ENCODE results near the gene ST3GAL4.
"Not testable (repeated sequence)": the region's sequence is repeated elsewhere in the genome, so short reads cannot be mapped to it uniquely, and the experiment has no call there.

The ST3GAL4 gene, protein sequence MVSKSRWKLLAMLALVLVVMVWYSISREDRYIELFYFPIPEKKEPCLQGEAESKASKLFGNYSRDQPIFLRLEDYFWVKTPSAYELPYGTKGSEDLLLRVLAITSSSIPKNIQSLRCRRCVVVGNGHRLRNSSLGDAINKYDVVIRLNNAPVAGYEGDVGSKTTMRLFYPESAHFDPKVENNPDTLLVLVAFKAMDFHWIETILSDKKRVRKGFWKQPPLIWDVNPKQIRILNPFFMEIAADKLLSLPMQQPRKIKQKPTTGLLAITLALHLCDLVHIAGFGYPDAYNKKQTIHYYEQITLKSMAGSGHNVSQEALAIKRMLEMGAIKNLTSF

DNA sequence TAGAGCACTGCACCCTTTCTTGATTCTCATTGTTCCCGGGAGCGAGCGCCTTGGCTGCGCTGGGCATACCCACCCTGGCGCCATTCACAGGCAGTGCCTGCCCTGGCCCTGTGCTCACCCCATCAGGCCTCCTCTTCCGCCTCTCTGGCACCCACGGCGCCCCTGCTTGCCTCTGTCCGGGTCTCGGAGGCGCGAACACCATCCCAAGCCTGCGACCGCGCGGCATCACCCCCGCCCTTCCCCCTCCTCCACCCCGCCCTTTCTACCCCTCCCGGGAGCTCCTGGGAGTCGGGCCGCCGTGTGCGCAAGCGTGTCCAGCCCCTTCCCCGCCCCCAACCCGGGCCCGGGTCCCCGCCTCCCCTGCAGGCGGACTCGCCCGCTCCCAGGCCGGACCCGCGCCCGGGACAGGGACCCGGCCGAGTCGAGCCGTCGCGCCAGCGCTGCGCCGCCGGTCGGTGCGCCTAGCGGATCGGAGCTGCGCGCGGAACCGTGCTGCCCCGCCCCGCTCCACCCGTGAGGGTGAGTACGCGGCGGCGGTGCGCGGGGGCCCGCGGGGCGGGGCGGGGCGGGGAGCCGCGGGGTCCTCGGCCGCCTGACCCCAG is at the start of gene ST3GAL4:
ST3GAL4 (plus strand) TSS at position 363 of the 602 bp plus-strand sequence. CDS start 50,470 bp downstream, outside the sequence.
- H3K9me3 ChIP-seq (ENCODE audit: control insufficient read depth in 2 of 2, low read length in 2 of 2), result no peaks in the 10 kb centered on the region
- no peaks in the 10 kb centered on the region for H3K27me3 ChIP-seq (ENCODE audit: control insufficient read depth in 1 of 2, insufficient read depth in 2 of 2, low read length in 2 of 2)
- peak within 1 kb of the TSS; percentile 83 to 89 for H3K4me3 ChIP-seq (ENCODE audit: low read length in 2 of 2)
- peak within 1 kb of the TSS; percentile 46 for H3K27ac ChIP-seq (ENCODE audit: low read length)
- peaks cover 65% of the 10 kb centered on the region for H3K4me1 ChIP-seq (ENCODE audit: control insufficient read depth, insufficient read depth, low read length)
- H3K36me3 ChIP-seq (ENCODE audit: control insufficient read depth in 2 of 2, insufficient read depth in 2 of 2, low read length in 2 of 2), result no peaks in the 10 kb centered on the region
- H3K9ac ChIP-seq (ENCODE audit: low read length in 2 of 2), result peak within 1 kb of the TSS; percentile 70 to 80

DNA sequence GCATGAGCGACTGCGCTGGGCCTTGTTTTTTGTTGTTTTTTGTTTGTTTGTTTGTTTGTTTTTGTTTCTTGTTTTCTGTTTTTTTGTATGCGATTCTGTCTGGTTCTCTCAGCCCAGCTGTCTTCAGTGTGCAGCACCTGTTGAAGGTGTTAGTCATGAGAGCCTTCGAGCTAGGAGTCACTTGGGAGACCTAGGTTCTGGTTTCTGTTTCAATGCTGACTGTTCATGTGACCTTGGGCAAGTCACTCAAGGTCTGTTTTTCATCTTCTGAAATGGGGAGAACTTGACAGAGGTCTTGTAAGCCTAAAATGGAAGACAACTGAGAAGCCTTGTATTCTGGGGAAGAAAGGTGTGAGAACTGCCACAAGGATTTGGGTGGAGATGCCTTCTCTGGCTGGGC is 49.8 kb upstream of the ST3GAL4 start:
- peaks cover 16% of the 10 kb centered on the region for H3K4me1 ChIP-seq (ENCODE audit: control insufficient read depth, insufficient read depth, low read length)
- no peak overlapping the region for H3K27ac ChIP-seq (ENCODE audit: low read length)
- H3K36me3 ChIP-seq (ENCODE audit: control insufficient read depth in 2 of 2, insufficient read depth in 2 of 2, low read length in 2 of 2), result peaks cover 0 to 4% of the 10 kb centered on the region in 2 donors
- no peaks in the 10 kb centered on the region for H3K9me3 ChIP-seq (ENCODE audit: control insufficient read depth in 2 of 2, low read length in 2 of 2)
- H3K4me3 ChIP-seq (ENCODE audit: low read length in 2 of 2), result no peak overlapping the region
- H3K27me3 ChIP-seq (ENCODE audit: control insufficient read depth in 1 of 2, insufficient read depth in 2 of 2, low read length in 2 of 2), result no peaks in the 10 kb centered on the region
- H3K9ac ChIP-seq (ENCODE audit: low read length in 2 of 2), result no peak overlapping the region

DNA sequence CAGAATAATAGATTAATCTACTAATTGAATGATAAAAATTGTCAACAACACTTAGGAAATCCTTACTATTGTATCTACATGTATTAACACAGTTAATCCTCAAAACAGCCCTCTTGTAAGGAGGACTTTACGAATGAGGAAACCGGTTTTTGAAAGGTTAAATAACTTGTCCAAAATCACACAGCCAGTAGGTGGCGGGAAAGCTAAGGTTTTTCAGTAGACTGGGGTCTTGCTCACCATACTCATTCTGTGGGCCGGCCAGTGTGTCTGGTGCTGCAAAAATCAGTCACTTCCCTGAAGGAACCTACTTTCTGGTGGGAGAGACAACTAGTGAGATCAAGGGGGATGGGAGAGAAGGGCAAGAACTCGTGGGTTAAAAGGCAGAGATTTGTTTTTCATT is 47.8 kb upstream of the ST3GAL4 start:
- H3K27ac ChIP-seq (ENCODE audit: low read length), result no peak overlapping the region
- no peak overlapping the region for H3K4me3 ChIP-seq (ENCODE audit: low read length in 2 of 2)

DNA sequence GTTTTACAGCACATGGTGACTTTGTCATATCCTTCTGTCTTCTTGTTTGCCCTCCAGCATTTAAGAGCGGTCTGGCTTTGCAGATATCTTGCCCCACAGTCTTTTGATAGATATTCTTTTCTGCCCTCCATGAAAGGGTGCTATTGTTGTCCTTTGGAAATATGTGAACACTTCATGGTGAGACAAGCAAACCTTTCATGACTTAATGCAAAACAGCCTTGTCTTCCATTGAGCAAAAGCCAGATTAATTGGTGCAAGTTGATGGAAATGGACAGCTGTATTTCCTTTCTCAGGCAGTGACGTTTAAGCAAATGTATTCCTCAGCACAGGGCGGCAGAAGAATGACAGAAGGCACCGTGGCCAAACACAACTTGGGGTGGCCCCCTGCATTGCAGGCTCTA is 47.2 kb upstream of the ST3GAL4 start:
- Histone ChIP-seq H3K4me1 (ENCODE audit: control insufficient read depth, insufficient read depth, low read length) (peaks cover 22% of the 10 kb centered on the region), H3K9me3 (ENCODE audit: control insufficient read depth in 2 of 2, low read length in 2 of 2) (no peaks in the 10 kb centered on the region), H3K27me3 (ENCODE audit: control insufficient read depth in 1 of 2, insufficient read depth in 2 of 2, low read length in 2 of 2) (no peaks in the 10 kb centered on the region), H3K36me3 (ENCODE audit: control insufficient read depth in 2 of 2, insufficient read depth in 2 of 2, low read length in 2 of 2) (peaks cover 0 to 9% of the 10 kb centered on the region in 2 donors), H3K27ac (ENCODE audit: low read length) (no peak overlapping the region), H3K4me3 (ENCODE audit: low read length in 2 of 2) (no peak overlapping the region), H3K9ac (ENCODE audit: low read length in 2 of 2) (no peak overlapping the region)

More for the DNA sequence above, 47.8 kb upstream of the ST3GAL4 start:
- H3K27me3 ChIP-seq (ENCODE audit: control insufficient read depth in 1 of 2, insufficient read depth in 2 of 2, low read length in 2 of 2), result no peaks in the 10 kb centered on the region
- H3K9me3 ChIP-seq (ENCODE audit: control insufficient read depth in 2 of 2, low read length in 2 of 2), result no peaks in the 10 kb centered on the region
- H3K4me1 ChIP-seq (ENCODE audit: control insufficient read depth, insufficient read depth, low read length), result peaks cover 22% of the 10 kb centered on the region
- H3K9ac ChIP-seq (ENCODE audit: low read length in 2 of 2), result no peak overlapping the region
- peaks cover 0 to 7% of the 10 kb centered on the region in 2 donors for H3K36me3 ChIP-seq (ENCODE audit: control insufficient read depth in 2 of 2, insufficient read depth in 2 of 2, low read length in 2 of 2)

DNA sequence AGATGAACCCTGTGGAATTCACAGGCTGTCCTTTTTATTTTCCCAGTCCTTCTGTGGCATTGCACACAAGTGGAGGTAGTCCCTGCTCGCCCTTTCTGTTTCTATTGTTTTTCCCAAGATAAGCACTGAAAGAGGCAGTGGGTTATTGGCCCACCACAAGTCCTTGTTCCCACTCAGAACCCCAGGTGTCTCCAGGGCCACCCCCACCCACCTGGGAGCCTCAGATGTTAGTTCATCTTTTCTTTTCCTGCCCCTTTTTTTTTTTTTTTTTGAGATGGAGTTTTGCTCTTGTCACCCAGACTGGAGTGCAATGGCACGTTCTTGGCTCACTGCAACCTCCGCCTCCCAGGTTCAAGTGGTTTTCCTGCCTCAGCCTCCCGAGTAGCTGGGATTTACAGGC is 46.7 kb upstream of the ST3GAL4 start:
- not testable (repeated sequence) for H3K36me3 ChIP-seq (ENCODE audit: control insufficient read depth in 2 of 2, insufficient read depth in 2 of 2, low read length in 2 of 2); H3K9ac ChIP-seq (ENCODE audit: low read length in 2 of 2); H3K27ac ChIP-seq (ENCODE audit: low read length); H3K27me3 ChIP-seq (ENCODE audit: control insufficient read depth in 1 of 2, insufficient read depth in 2 of 2, low read length in 2 of 2); H3K9me3 ChIP-seq (ENCODE audit: control insufficient read depth in 2 of 2, low read length in 2 of 2); H3K4me3 ChIP-seq (ENCODE audit: low read length in 2 of 2)
- H3K4me1 ChIP-seq (ENCODE audit: control insufficient read depth, insufficient read depth, low read length), result peaks cover 19% of the 10 kb centered on the region

DNA sequence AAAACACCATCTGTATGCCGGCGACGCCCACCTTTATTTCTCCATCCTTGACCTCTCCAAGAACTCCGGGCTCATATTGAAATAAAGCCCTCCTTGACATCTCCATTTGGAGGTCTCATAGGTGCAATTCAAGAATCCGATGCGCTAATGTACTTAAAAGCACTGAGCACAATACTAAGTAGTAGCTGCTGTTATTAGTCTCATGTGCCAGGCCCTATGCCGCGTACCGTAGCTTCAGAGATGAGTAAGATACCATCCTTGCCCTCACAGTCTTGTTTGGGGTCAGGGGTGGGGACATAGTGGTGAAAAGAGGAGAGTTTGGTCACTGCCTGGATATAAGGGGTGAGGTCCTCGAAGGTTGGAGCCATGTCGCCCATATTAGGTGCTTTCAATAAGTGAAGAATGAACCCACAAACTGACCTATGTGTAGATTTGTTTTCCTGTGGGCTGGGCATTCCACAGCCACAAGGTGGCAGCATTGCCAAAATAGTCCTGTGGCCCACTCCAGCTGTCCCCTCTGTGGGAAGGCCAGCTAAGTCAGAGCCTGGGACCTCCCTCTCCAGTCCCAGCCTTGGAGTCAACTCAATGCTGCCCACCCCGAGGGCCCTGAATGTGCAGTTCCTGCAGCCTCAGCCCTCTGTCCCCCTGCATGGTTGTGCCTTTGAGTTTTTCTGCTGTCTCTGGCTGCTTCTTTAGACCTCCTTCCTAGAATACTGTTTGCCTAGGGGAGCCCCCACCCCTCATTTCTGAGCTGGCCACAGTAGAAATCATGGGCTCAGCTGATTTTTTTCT is 45.1 kb upstream of the ST3GAL4 start:
- H3K9ac ChIP-seq (ENCODE audit: low read length in 2 of 2), result peak overlapping the region in 1 of 2 donors; percentile 36
- H3K36me3 ChIP-seq (ENCODE audit: control insufficient read depth in 2 of 2, insufficient read depth in 2 of 2, low read length in 2 of 2), result peaks cover 0 to 12% of the 10 kb centered on the region in 2 donors

DNA sequence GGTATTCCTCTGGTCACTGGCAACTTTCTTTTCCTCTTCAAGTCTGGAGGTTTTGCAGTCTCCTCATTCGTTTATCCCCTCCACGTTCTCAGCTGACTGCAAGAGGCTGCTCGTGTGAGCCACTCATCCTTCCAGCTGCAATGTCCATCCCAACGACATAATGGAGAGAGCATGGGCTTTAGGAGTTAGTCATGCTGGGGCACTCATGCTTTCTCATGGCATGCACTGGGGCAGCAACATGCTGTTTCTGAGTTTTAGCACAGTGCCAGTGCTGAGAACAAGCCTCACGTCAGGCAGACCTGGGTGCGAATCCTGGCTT is 44.5 kb upstream of the ST3GAL4 start:
- peaks cover 8% of the 10 kb centered on the region for H3K4me1 ChIP-seq (ENCODE audit: control insufficient read depth, insufficient read depth, low read length)
- no peaks in the 10 kb centered on the region for H3K27me3 ChIP-seq (ENCODE audit: control insufficient read depth in 1 of 2, insufficient read depth in 2 of 2, low read length in 2 of 2)
- H3K9ac ChIP-seq (ENCODE audit: low read length in 2 of 2), result peak overlapping the region in 1 of 2 donors; percentile 36
- H3K4me3 ChIP-seq (ENCODE audit: low read length in 2 of 2), result no peak overlapping the region
- no peak overlapping the region for H3K27ac ChIP-seq (ENCODE audit: low read length)
- peaks cover 0 to 12% of the 10 kb centered on the region in 2 donors for H3K36me3 ChIP-seq (ENCODE audit: control insufficient read depth in 2 of 2, insufficient read depth in 2 of 2, low read length in 2 of 2)
- H3K9me3 ChIP-seq (ENCODE audit: control insufficient read depth in 2 of 2, low read length in 2 of 2), result no peaks in the 10 kb centered on the region

More for the DNA sequence above, 45.1 kb upstream of the ST3GAL4 start:
- Histone ChIP-seq H3K4me3 (ENCODE audit: low read length in 2 of 2) (peak overlapping the region in 1 of 2 donors; percentile 29), H3K9me3 (ENCODE audit: control insufficient read depth in 2 of 2, low read length in 2 of 2) (no peaks in the 10 kb centered on the region), H3K27me3 (ENCODE audit: control insufficient read depth in 1 of 2, insufficient read depth in 2 of 2, low read length in 2 of 2) (no peaks in the 10 kb centered on the region), H3K4me1 (ENCODE audit: control insufficient read depth, insufficient read depth, low read length) (peaks cover 8% of the 10 kb centered on the region), H3K27ac (ENCODE audit: low read length) (no peak overlapping the region)

DNA sequence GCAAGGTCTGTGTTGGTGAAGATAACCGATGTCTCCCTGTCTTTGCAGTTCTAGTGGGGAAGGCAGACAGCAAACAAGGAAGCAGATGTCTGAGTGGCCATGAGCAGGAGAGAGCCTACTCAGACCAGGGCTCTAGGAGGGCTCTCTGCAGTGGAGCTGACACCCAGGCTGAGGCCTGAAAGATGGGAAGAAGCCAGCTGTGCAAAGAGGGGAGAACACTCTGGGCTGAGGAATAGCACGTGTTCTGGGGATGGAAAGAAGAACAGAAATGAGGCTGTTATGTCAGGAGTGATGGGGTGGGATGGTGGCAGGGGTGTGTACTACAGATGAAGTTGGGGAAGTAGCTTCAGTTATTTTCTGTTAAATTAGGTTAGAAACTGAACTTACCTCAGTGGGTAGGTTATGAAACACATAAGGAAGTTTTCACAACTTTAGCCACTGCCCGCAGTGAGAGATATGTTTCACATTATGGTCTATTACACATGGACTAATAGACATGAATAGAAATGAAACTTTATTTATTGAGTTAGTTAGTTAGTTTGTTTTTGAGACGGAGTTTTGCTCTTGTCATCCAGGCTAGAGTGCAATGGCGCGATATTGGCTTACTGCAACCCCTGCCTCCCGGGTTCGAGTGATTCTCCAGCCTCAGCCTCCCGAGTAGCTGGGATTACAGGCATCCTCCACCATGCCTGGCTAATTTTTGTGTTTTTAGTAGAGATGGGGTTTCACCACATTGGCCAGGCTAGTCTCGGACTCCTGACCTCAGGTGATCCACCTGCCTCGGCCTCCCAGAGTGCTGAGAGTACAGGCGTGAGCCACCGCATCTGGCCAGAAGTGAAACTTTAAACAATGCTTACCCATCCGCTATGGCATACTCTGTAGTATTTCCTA is 43.8 kb upstream of the ST3GAL4 start:
- no peak overlapping the region for H3K27ac ChIP-seq (ENCODE audit: low read length)
- H3K36me3 ChIP-seq (ENCODE audit: control insufficient read depth in 2 of 2, insufficient read depth in 2 of 2, low read length in 2 of 2), result peaks cover 0 to 12% of the 10 kb centered on the region in 2 donors
- H3K27me3 ChIP-seq (ENCODE audit: control insufficient read depth in 1 of 2, insufficient read depth in 2 of 2, low read length in 2 of 2), result no peaks in the 10 kb centered on the region
- H3K9me3 ChIP-seq (ENCODE audit: control insufficient read depth in 2 of 2, low read length in 2 of 2), result no peaks in the 10 kb centered on the region
- H3K9ac ChIP-seq (ENCODE audit: low read length in 2 of 2), result no peak overlapping the region
- H3K4me1 ChIP-seq (ENCODE audit: control insufficient read depth, insufficient read depth, low read length), result peaks cover 8% of the 10 kb centered on the region
- no peak overlapping the region for H3K4me3 ChIP-seq (ENCODE audit: low read length in 2 of 2)

DNA sequence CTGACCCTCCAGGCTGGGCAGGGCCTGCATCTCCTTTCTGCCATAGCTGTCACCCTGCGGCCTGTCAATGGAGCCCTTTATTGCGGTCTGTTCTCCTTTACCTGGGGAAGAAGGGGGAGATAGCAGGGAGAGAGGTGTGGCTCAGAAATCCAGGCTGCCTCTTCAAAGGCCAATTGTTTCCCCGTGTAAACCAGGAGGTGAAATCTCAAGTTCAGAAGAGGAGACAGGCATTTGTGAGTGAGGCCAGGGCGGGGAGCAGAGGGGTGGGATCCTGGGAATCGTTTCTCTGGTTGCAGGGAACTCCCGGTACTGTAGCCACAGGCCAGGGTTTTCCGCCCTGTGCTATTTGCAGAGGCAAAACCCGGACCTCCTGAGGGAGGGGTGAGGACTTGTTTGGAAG is 42.5 kb upstream of the ST3GAL4 start:
- no peak overlapping the region for H3K4me3 ChIP-seq (ENCODE audit: low read length in 2 of 2)
- no peaks in the 10 kb centered on the region for H3K27me3 ChIP-seq (ENCODE audit: control insufficient read depth in 1 of 2, insufficient read depth in 2 of 2, low read length in 2 of 2)
- H3K27ac ChIP-seq (ENCODE audit: low read length), result no peak overlapping the region
- no peak overlapping the region for H3K9ac ChIP-seq (ENCODE audit: low read length in 2 of 2)
- H3K4me1 ChIP-seq (ENCODE audit: control insufficient read depth, insufficient read depth, low read length), result peaks cover 14% of the 10 kb centered on the region
- H3K36me3 ChIP-seq (ENCODE audit: control insufficient read depth in 2 of 2, insufficient read depth in 2 of 2, low read length in 2 of 2), result peaks cover 0 to 11% of the 10 kb centered on the region in 2 donors
- H3K9me3 ChIP-seq (ENCODE audit: control insufficient read depth in 2 of 2, low read length in 2 of 2), result no peaks in the 10 kb centered on the region

DNA sequence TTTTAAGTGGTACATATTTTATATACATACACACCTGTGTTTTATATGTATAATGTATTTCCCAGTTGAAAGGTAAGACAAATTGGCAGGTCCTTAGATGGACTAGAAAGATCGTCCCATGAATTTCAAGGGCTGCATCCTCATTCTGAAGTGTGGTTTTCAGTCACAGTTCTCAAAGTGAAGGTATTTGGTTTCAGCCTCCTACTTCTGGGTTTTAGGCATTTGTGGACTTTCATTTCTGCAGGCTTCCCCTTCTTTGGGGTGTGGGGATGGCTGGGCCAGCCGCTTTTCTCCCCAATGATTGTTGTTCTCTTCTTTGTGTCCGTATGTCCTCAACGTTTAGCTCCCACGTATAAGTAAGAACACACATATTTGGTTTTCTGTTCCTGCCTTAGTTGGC is 41.7 kb upstream of the ST3GAL4 start:
- Histone ChIP-seq H3K9me3 (ENCODE audit: control insufficient read depth in 2 of 2, low read length in 2 of 2) (no peaks in the 10 kb centered on the region), H3K36me3 (ENCODE audit: control insufficient read depth in 2 of 2, insufficient read depth in 2 of 2, low read length in 2 of 2) (peaks cover 0 to 11% of the 10 kb centered on the region in 2 donors), H3K27ac (ENCODE audit: low read length) (no peak overlapping the region), H3K27me3 (ENCODE audit: control insufficient read depth in 1 of 2, insufficient read depth in 2 of 2, low read length in 2 of 2) (no peaks in the 10 kb centered on the region), H3K9ac (ENCODE audit: low read length in 2 of 2) (no peak overlapping the region), H3K4me1 (ENCODE audit: control insufficient read depth, insufficient read depth, low read length) (peaks cover 23% of the 10 kb centered on the region), H3K4me3 (ENCODE audit: low read length in 2 of 2) (no peak overlapping the region)
